Epithelial cell of proximal tubule (primary cell): ENCODE results near the gene EHD1. TPM values are rescaled to one million over a fixed set of nuclear protein-coding genes. Genes with fewer than 3 reads are reported as not detected.

Source experiments
- DNase-seq: peaks from one replicate; pipeline ENCODE4 v3.0.0-alpha.2; 2011; ENCODE audit warnings: low read depth
- H3K4me3 ChIP-seq: 2 replicates; pipeline ENCODE4 v1.5.1; 2011; ENCODE audit warnings: low read depth, mild to moderate bottlenecking, low read length
- CTCF ChIP-seq: conservative IDR thresholded peaks from 2 replicates; pipeline ENCODE4 v1.5.1; 2012; ENCODE audit warnings: low read depth, mild to moderate bottlenecking, low read length
- total RNA-seq: library from RNA; depleted of rRNA; stranded (reverse); fragments of >200 nt; gene quantifications from 2 replicates; pipeline ENCODE4 v1.2.3, GENCODE V29; 2015

The EHD1 gene
- total RNA-seq, 1 donor from 2014 or later, result 82.7 TPM

- DNase-seq, result no peak
- TF ChIP-seq CTCF, result no peak
- H3K4me3 ChIP-seq, result no peak overlapping the region
These were observed 9.4 kb downstream of the EHD1 start for GRCh38 chr11:64868904-64869570.

DNA sequence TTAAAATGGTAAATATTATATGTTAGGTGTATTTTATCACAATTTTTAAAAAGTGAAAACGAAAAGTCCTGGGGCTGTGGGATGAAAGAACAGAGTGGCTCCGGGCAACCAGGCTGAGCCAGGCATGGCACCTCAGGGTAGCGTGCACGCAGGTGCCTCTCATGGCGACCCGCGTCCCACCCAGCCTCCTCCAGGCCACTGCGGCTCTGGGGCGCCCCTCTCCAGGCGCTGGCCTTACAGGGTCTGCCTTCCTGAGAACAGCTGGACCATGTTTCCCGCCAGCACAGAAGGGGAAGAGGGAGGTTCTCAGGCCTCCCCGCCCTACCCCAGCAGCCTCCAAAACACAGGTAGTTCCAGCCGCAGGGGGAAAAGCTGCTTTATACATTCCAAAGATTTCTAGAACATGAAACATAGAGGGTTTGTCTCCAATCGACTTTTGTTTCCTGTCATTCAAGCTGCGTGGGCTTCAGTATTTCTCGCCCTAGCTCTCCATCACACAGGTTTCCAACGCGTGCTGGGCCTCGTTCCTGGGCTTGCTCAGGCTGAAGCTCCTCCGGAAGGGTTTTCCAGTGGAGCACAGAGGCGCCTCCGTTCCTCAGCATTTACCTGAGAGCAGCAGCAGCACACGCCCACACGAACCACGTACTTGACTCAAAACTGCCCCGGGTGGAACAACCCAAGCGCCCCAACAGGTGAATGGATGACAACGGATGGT lies 10.5 kb downstream of the EHD1 start:
- no peak overlapping the region for H3K4me3 ChIP-seq
- no peak for DNase-seq
- no peak for TF ChIP-seq CTCF

DNA sequence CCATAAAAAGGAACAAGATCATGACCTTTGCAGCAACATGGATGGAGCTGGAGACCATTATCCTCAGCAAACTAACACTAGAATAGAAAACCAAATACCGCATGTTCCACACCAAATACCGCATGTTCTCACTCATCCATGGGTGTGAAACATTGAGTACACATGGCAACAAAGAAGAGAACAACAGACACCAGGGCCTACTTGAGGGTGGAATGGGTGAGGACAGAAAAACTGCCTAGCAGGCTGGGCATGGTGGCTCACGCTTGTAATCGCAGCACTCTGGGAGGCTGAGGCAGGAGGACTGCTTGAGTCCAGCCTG lies 12.3 kb downstream of the EHD1 start:
- no peak for TF ChIP-seq CTCF
- DNase-seq, result no peak
- H3K4me3 ChIP-seq, result no peak overlapping the region

DNA sequence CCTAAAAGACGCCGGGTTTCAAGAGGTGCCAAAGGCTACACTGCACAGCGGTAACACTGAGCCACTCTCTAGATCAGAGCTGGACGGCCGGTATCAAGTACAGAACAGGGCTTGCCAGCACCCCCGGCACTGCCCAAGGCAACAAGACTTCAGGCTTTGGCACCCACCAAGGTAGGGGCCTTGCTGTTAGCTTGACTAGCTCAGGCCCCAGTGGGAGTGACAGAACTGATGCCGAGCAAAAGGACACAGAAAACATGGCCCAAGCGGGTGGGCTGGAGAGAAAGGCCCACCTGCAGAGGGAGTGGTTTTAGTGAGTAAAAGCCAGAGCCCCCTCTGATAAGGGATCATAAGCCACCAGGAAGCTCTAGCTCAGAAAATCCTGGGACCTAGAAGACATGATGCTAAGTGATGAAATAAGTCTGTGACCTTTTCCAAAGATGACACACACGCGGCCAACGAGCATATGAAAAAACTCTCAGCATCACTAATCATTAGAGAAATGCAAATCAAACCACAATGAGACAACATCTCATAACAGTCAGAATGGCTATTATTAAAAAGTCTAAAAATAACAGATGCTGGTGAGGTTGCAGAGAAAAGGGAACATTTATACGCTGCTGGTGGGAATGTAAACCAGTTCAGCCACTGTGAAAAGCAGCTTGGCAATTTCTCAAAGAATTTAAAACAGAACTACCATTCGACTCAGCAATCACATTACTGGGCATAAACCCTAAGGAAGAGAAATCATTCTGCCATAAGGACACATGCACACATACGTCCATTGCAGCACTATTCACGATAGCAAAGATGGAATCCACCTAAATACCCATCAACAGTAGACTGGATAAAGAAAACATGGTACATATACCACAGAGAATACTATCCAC lies 12.9 kb downstream of the EHD1 start:
- no peak for DNase-seq

GRCh38 chr11:64864473-64865285 lies 13.7 kb downstream of the EHD1 start:
- TF ChIP-seq CTCF, result no peak
- DNase-seq, result no peak
- no peak overlapping the region for H3K4me3 ChIP-seq

More for the DNA sequence above, 12.9 kb downstream of the EHD1 start:
- no peak overlapping the region for H3K4me3 ChIP-seq
- TF ChIP-seq CTCF, result no peak

GRCh38 chr11:64864135-64864472 lies 14.3 kb downstream of the EHD1 start:
- no peak for DNase-seq
- no peak overlapping the region for H3K4me3 ChIP-seq
- no peak for TF ChIP-seq CTCF
